GM12878 (cell line): ENCODE measurements around the gene IL11. TPM values are rescaled to one million over a fixed set of nuclear protein-coding genes. Genes with fewer than 3 reads are reported as not detected.

Experiments used
- ATAC-seq: fragments of 200-7000 bp; cut with Tn5 transposase; 3 replicates; pipeline ENCODE4 v1.9.1; 2020; ENCODE audit warnings: mild to moderate bottlenecking, moderate library complexity
- BruUV-seq: library from RNA; stranded (reverse); fragments of 400-500 nt; replicated peaks from 2 replicates; lab custom pipeline; 2021; lab: Mats Ljungman, UMichigan
- CTCF ChIA-PET: fragments of 300-600 bp; sonication (Branson Sonifier 250); formaldehyde crosslinking; extraction: SDS; loops from one replicate; lab custom pipeline; 2021; ENCODE audit warnings: inconsistent platforms; lab: Yijun Ruan, JAX
- POLR2A ChIA-PET: fragments of 350-600 bp; formaldehyde crosslinking; extraction: SDS; loops from one replicate; lab custom pipeline; 2021; ENCODE audit warnings: inconsistent platforms; lab: Charles Lee
- RAD21 ChIA-PET: fragments of 300-600 bp; sonication (Branson Sonifier 250); formaldehyde crosslinking; loops from one replicate; lab custom pipeline; 2023; ENCODE audit warnings: antibody characterized with exemption; ENCODE audit not compliant: unreplicated experiment; lab: Charles Lee
- SMC1A ChIA-PET: fragments of 300-600 bp; sonication (Branson Sonifier 250); formaldehyde crosslinking; loops from one replicate; lab custom pipeline; 2023; ENCODE audit not compliant: unreplicated experiment, uncharacterized antibody; lab: Charles Lee
- DNase-seq: peaks from one replicate; pipeline ENCODE4 v3.0.0-alpha.2; 2011; ENCODE audit warnings: low read depth, low spot score
- FAIRE-seq: peaks from 3 replicates; lab custom pipeline; 2011; peaks lifted over from hg19 to GRCh38; lab: Jason Lieb, UNC
- H2AFZ ChIP-seq: 2 replicates; pipeline ENCODE4 v1.6.0; 2011; ENCODE audit warnings: low read depth, low read length, control low read depth; ENCODE audit not compliant: control insufficient read depth
- H3K27ac ChIP-seq: 2 replicates; pipeline ENCODE4 v1.5.1; 2011; ENCODE audit warnings: control low read depth; ENCODE audit not compliant: control insufficient read depth, insufficient read depth
- H3K27me3 ChIP-seq, 2 experiments: replicated peaks in 1 of 2; 2 replicates each; pipeline versions ENCODE4 v1.6.0 to v1.6.1; 2011; ENCODE audit warnings: low read length in 1 of 2; ENCODE audit not compliant: control insufficient read depth in 2 of 2, insufficient read depth in 2 of 2
- H3K36me3 ChIP-seq, 2 experiments: 2 replicates each; pipeline ENCODE4 v1.5.1; 2011; ENCODE audit warnings: low read length in 1 of 2; ENCODE audit not compliant: control insufficient read depth in 2 of 2, insufficient read depth in 2 of 2
- H3K4me1 ChIP-seq: 2 replicates; pipeline ENCODE4 v1.6.1; 2011; ENCODE audit warnings: mild to moderate bottlenecking, low read length, moderate library complexity, mixed read lengths; ENCODE audit not compliant: control insufficient read depth, insufficient read depth
- H3K4me2 ChIP-seq: 2 replicates; pipeline ENCODE4 v1.6.0; 2011; ENCODE audit warnings: control low read depth; ENCODE audit not compliant: control insufficient read depth, insufficient read depth
- H3K4me3 ChIP-seq: fragments of 200-600 bp; sonication (generic); 2 replicates; pipeline ENCODE4 v1.5.1; 2016
- H3K79me2 ChIP-seq: 2 replicates; pipeline ENCODE4 v1.6.0; 2011; ENCODE audit warnings: low read length; ENCODE audit not compliant: control insufficient read depth, insufficient read depth
- H3K9ac ChIP-seq: 2 replicates; pipeline ENCODE4 v1.8.0; 2011; ENCODE audit warnings: low read length, control low read depth, mixed read lengths; ENCODE audit not compliant: control insufficient read depth, insufficient read depth
- H3K9me3 ChIP-seq: replicated peaks from 3 replicates; pipeline ENCODE4 v1.5.1; 2011; ENCODE audit warnings: mild to moderate bottlenecking, low read length; ENCODE audit not compliant: control insufficient read depth, insufficient read depth
- H4K20me1 ChIP-seq: 2 replicates; pipeline ENCODE4 v1.6.0; 2011; ENCODE audit not compliant: control insufficient read depth, insufficient read depth
- WGBS: methylation state at CpG from one replicate; pipeline ENCODE4 v1.1.6; 2016; ENCODE audit warnings: low lambda C conversion rate; ENCODE audit not compliant: insufficient replicate concordance, insufficient coverage; ENCODE audit errors: missing lambda C conversion rate; 5-methylcytosine and 5-hydroxymethylcytosine counted together
- in situ Hi-C: fragments of 300-500 bp; cut with MboI; formaldehyde crosslinking; loops from 9 replicates; pipeline ENCODE4 v1.14.3; 2018; ENCODE audit warnings: mixed read lengths
- intact Hi-C: fragments of 100-400 bp; cut with micrococcal nuclease; formaldehyde crosslinking; loops from one replicate; pipeline ENCODE4 v1.14.2; 2022; ENCODE audit not compliant: unreplicated experiment
- polyA plus RNA-seq, 11 experiments: library from polyadenylated mRNA; depleted of rRNA in 4 of 11; unstranded in 6 of 11; stranded (reverse) in 5 of 11; fragments of >200 nt; fragmentation: Nextera tagmentation in 4 of 11; fragmentation: Illumina TruSeq in 1 of 11; extraction: Ambion mirVana in 4 of 11; extraction: Trizol in 1 of 11; gene quantifications; 1 replicate in 1 of 11; 2 replicates in 10 of 11; pipeline versions ENCODE4 v1.2.1 to v1.2.3, GENCODE V29; 2011 to 2016; ENCODE audit warnings: inconsistent platforms in 2 of 11, missing spikeins in 2 of 11, low read depth in 1 of 11
- total RNA-seq, 4 experiments: library from RNA; depleted of rRNA in 3 of 4; stranded (reverse); fragments of >200 nt in 3 of 4; fragmentation: Illumina TruSeq in 1 of 4; extraction: Trizol in 1 of 4; gene quantifications; 2 replicates each; pipeline versions ENCODE4 v1.2.1 to v1.2.3, GENCODE V29; 2013 to 2021
- TF ChIP-seq, protein P1 (sequence below): IDR thresholded peaks from 2 replicates; pipeline ENCODE4 v1.6.1; 2012; ENCODE audit warnings: low read depth, low read length, improper control_type of control experiment
- TF ChIP-seq, protein P2 (sequence below): fragments of 450-650 bp; conservative IDR thresholded peaks from 2 replicates; pipeline ENCODE4 v1.6.1; 2017; ENCODE audit warnings: mild to moderate bottlenecking, moderate library complexity

The IL11 gene
- total and polyA plus RNA-seq, 10 of the 15 experiments (the other 5 are each of a cell fraction or from before 2014, with no cell fraction given) = 0.15 TPM; not detected in 9

DNA sequence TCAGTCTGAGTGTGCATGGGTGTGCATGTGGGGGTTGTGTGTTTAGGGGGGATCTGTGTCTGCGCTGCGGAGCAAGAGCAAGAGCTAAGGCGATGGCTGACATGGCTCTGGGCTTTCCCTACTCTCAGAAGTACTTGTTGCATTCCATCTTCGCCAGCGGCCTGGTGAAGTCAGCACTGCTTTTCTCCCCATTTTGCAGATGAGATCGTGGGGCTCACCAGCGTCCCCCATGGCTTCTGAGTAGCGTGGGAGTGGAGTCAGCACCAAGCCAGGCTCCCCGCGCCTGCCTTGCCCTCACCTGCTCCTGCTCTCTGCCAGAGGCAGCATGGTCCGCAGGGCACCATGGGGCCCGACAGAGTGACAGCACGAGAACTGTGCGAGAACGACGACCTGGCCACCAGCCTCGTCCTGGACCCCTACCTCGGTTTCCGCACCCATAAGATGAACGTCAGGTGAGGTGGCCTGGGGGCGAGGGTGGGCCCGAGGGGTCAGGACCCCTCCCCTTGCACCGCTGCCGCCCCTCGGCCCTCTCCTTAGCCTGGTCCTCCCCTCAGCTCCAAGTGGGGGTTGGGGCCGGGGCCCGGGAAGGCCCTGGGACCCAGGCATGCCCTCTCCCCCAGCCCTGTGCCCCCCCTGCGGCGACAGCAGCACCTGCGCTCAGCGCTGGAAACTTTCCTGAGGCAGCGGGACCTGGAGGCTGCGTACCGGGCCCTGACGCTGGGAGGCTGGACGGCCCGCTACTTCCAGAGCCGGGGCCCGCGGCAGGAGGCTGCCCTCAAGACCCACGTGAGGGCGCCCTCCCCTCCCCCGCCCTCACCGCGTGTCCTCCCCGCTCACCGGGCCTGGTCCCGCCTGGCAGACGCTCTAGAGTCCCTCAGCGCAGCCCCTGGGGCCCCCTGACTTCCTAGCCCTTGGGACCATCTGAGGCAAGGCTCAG, 28.4 kb downstream of the IL11 start:
- SMC1A ChIA-PET = no interaction called here
- FAIRE-seq (no peak), DNase-seq (no peak), ATAC-seq (no peak)
- RAD21 ChIA-PET = no interaction called here
- peak overlapping the region; percentile 38; the same call in 1 of the 2 replicates for H3K9ac ChIP-seq
- H3K27me3 ChIP-seq = no peaks in the 10 kb centered on the region; a peak in 1 of 4 replicates
- H3K27ac ChIP-seq = no peak overlapping the region
- no peaks in the 10 kb centered on the region for H4K20me1 ChIP-seq
- H3K9me3 ChIP-seq = no peaks in the 10 kb centered on the region
- TF ChIP-seq, protein P1, sequence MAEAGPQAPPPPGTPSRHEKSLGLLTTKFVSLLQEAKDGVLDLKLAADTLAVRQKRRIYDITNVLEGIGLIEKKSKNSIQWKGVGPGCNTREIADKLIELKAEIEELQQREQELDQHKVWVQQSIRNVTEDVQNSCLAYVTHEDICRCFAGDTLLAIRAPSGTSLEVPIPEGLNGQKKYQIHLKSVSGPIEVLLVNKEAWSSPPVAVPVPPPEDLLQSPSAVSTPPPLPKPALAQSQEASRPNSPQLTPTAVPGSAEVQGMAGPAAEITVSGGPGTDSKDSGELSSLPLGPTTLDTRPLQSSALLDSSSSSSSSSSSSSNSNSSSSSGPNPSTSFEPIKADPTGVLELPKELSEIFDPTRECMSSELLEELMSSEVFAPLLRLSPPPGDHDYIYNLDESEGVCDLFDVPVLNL = no peak
- TF ChIP-seq, protein P2, sequence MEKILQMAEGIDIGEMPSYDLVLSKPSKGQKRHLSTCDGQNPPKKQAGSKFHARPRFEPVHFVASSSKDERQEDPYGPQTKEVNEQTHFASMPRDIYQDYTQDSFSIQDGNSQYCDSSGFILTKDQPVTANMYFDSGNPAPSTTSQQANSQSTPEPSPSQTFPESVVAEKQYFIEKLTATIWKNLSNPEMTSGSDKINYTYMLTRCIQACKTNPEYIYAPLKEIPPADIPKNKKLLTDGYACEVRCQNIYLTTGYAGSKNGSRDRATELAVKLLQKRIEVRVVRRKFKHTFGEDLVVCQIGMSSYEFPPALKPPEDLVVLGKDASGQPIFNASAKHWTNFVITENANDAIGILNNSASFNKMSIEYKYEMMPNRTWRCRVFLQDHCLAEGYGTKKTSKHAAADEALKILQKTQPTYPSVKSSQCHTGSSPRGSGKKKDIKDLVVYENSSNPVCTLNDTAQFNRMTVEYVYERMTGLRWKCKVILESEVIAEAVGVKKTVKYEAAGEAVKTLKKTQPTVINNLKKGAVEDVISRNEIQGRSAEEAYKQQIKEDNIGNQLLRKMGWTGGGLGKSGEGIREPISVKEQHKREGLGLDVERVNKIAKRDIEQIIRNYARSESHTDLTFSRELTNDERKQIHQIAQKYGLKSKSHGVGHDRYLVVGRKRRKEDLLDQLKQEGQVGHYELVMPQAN = 0 out of 2 replicates have a peak, but pooled peaks have one; percentile 5
- peak overlapping the region; percentile 85; the same call in 1 of the 2 replicates for H3K4me3 ChIP-seq
- in situ Hi-C loops = no loop called here
- WGBS = 94% methylated on average over 31 of the region's 50 CpGs
- intact Hi-C loops = no loop called here
- H2AFZ ChIP-seq = no peak overlapping the region
- peaks cover 10% of the 10 kb centered on the region for H3K4me1 ChIP-seq
- peak overlapping the region; percentile 70 for H3K4me2 ChIP-seq
- CTCF ChIA-PET = no interaction called here
- H3K36me3 ChIP-seq = no peaks in the 10 kb centered on the region; a peak in 1 of 4 replicates
- peaks cover 7% of the 10 kb centered on the region for H3K79me2 ChIP-seq
- TSS peak; percentile 68 for BruUV-seq
- POLR2A ChIA-PET = interaction anchor here (0.5 to 1.8 kb wide), 4 partner anchors 41 to 134 kb away, joined by 3 to 5 read pairs (median 4); partner anchors contain the start of genes ISOC2, TMEM238 and ZNF628
